ENCODE data around the gene HCN4.

Gene HCN4

DNA sequence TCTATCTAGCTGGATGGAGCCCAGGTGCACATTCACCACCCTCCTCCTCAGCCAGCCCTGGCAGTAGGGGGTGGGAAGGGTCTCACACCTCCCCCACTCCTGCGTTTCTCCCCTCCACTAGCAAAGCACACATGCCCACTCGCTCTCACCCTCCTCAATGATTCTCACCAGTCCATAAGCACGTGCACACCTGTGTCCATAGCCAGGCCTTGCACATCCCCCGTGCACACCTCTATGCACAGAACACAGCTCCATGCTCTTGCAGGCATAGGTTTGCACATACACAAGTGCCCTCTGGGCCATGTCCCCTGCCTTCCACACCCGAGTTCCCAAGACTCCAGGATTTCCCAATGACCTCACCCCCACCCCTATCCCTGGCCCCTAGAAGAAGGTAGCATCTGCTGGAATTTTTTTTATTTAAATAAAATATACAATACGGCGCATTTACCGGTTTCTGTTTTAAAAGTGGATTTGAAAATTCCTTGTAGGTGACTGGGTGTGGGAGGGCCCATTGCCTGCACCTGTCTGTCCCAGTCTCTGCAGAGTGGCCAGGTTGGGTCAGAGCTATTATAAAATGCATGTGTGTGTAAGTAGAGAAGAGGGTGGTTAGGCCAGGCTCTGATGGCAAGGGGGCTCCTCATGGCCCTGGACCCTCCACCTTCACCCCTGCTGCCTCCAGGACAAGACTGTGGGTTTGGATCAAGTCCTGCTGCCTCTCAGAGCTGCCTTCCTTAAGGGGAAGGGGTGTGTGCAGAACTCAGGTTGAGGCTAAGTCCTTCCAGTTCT, 49.1 kb downstream of the HCN4 start:
- in situ Hi-C loops (cut with HindIII; ENCODE audit: low sequenced_read_pairs) = no loop called here
- no peak for DNase-seq (ENCODE audit: low read depth, low spot score)
- no peak overlapping the region for H3K4me3 ChIP-seq (ENCODE audit: low read depth, low read length)
- TF ChIP-seq, protein P1, sequence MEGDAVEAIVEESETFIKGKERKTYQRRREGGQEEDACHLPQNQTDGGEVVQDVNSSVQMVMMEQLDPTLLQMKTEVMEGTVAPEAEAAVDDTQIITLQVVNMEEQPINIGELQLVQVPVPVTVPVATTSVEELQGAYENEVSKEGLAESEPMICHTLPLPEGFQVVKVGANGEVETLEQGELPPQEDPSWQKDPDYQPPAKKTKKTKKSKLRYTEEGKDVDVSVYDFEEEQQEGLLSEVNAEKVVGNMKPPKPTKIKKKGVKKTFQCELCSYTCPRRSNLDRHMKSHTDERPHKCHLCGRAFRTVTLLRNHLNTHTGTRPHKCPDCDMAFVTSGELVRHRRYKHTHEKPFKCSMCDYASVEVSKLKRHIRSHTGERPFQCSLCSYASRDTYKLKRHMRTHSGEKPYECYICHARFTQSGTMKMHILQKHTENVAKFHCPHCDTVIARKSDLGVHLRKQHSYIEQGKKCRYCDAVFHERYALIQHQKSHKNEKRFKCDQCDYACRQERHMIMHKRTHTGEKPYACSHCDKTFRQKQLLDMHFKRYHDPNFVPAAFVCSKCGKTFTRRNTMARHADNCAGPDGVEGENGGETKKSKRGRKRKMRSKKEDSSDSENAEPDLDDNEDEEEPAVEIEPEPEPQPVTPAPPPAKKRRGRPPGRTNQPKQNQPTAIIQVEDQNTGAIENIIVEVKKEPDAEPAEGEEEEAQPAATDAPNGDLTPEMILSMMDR (IDR thresholded peaks at IDR 0.05; ENCODE audit: low read depth, low read length) = no peak

- in situ Hi-C loops (cut with HindIII; ENCODE audit: low sequenced_read_pairs) = no loop called here
- no peak overlapping the region for H3K4me3 ChIP-seq (ENCODE audit: low read depth, low read length)
- TF ChIP-seq, protein P1 (IDR thresholded peaks at IDR 0.05; ENCODE audit: low read depth, low read length) = no peak
- DNase-seq (ENCODE audit: low read depth, low spot score) = no peak
These were observed 50.1 kb downstream of the HCN4 start for GRCh38 chr15:73318463-73319351.

- H3K4me3 ChIP-seq (ENCODE audit: low read depth, low read length) = no peak overlapping the region
- TF ChIP-seq, protein P1 (IDR thresholded peaks at IDR 0.05; ENCODE audit: low read depth, low read length) = no peak
- no peak for DNase-seq (ENCODE audit: low read depth, low spot score)
- in situ Hi-C loops (cut with HindIII; ENCODE audit: low sequenced_read_pairs) = no loop called here
These were observed 50.9 kb downstream of the HCN4 start for GRCh38 chr15:73317651-73318462.

GRCh38 chr15:73313861-73314260, 54.9 kb downstream of the HCN4 start:
- H3K4me3 ChIP-seq (ENCODE audit: low read depth, low read length) = no peak overlapping the region
- in situ Hi-C loops (cut with HindIII; ENCODE audit: low sequenced_read_pairs) = no loop called here
- TF ChIP-seq, protein P1 (IDR thresholded peaks at IDR 0.05; ENCODE audit: low read depth, low read length) = no peak
- no peak for DNase-seq (ENCODE audit: low read depth, low spot score)

GRCh38 chr15:73308305-73308704, 60.5 kb downstream of the HCN4 start:
- H3K4me3 ChIP-seq (ENCODE audit: low read depth, low read length) = no peak overlapping the region
- TF ChIP-seq, protein P1 (IDR thresholded peaks at IDR 0.05; ENCODE audit: low read depth, low read length) = no peak
- DNase-seq (ENCODE audit: low read depth, low spot score) = no peak
- in situ Hi-C loops (cut with HindIII; ENCODE audit: low sequenced_read_pairs) = no loop called here

All from astrocyte of the spinal cord (primary cell).